ENCODE measurements around the gene ACSS1.

ACSS1 gene

GRCh38 chr20:25081065-25081729, 23.3 kb upstream of the ACSS1 start:
- H3K4me3 ChIP-seq (ENCODE audit: low read depth, low read length): no peak overlapping the region
- DNase-seq (ENCODE audit: low read depth): no peak

DNA sequence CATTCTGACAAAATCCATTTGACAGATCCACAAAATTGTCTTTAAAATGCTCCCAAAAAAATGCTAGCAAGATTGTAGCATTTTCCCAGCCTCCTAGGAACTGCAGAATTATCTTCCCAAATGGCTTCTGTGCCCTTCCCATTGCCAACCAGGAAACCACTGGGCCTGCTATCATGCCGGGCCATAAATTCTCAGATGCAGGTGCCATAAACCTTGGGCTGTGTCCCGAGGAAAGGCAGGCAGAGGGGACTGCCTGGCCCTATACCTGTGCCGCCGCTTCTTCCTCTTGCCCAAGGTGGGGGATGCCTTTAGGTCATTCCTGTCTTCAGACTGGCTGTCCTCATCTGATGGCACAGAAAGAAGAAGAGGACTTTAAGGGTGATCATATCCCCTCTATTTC, 21.2 kb upstream of the ACSS1 start:
- no peak overlapping the region for H3K4me3 ChIP-seq (ENCODE audit: low read depth, low read length)
- DNase-seq (ENCODE audit: low read depth): no peak

DNA sequence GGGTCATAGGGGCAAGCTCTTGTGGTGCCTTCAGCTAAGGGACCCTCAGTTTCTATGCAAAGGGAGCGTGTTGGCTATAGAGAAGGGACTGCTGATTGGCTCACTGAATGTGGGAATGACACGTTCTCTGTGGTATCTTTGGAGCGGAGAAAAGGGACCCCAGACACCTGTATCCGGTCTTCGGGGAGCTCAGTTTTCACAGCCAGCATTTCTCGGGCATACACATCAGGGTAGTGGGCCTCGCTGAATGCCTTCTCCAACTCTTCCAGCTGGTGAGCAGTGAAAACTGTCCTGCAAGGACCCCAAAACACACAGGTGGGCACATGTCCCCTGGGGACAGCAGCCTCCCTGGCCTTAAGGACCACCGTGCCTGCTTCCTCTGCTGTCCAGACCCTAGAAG, 20.7 kb upstream of the ACSS1 start:
- no peak for DNase-seq (ENCODE audit: low read depth)
- H3K4me3 ChIP-seq (ENCODE audit: low read depth, low read length): no peak overlapping the region

DNA sequence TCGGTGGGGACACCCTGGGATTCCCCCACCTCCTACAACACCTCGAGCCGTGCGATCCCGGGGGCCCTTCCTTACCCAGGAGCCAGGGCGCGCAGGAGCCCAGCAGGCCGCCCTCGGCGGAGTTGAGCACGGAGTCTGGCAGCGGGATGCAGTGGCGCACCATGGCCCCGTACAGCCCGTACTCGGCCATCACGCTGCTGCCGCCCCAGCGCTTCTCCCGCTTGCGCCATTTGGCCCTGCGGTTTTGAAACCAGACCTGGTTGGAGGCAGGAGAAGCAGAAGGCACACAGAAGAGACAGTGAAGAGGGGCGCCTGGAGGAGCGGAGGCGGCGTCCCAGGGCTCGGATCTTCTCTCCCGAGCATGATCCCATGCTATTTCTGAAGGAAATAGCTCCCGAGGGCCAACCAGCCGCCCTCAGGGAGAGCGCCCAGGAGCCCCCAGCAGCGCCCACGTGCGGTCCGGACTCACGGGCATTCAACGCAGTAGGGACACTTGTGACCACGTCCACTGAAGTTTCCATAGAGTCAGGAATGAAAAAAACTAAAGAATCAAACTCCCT, 19.8 kb upstream of the ACSS1 start:
- DNase-seq (ENCODE audit: low read depth): no peak

GRCh38 chr20:25076731-25077609, 19.0 kb upstream of the ACSS1 start:
- peak overlapping the region; percentile 27 for H3K4me3 ChIP-seq (ENCODE audit: low read depth, low read length)
- no peak for DNase-seq (ENCODE audit: low read depth)

More for the DNA sequence above, 19.8 kb upstream of the ACSS1 start:
- peak overlapping the region; percentile 27 for H3K4me3 ChIP-seq (ENCODE audit: low read depth, low read length)

DNA sequence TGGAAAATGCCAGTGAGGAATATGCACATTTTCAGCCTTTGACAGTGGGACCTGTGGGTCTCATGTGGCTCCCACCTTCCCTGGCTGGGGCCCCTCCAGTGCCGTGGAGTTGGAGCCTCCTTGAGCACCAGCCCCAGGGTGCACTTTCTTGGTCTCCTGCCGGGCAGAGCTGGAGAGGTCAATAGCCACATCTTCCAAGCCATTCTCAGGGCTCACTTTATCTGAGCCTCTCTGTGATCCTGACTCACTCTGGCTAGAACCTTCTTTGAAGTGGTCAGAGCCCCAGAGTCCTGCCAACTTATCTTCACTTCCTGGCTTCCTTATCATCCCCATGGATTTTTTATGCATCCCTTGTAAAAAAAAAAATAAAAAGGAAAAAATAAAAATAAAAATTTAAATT, 18.3 kb upstream of the ACSS1 start:
- H3K4me3 ChIP-seq (ENCODE audit: low read depth, low read length): no peak overlapping the region
- DNase-seq (ENCODE audit: low read depth): no peak

- no peak overlapping the region for H3K4me3 ChIP-seq (ENCODE audit: low read depth, low read length)
- DNase-seq (ENCODE audit: low read depth): no peak
These were observed 15.6 kb upstream of the ACSS1 start for GRCh38 chr20:25073544-25073943.

GRCh38 chr20:25072226-25072811, 14.4 kb upstream of the ACSS1 start:
- no peak overlapping the region for H3K4me3 ChIP-seq (ENCODE audit: low read depth, low read length)
- no peak for DNase-seq (ENCODE audit: low read depth)

DNA sequence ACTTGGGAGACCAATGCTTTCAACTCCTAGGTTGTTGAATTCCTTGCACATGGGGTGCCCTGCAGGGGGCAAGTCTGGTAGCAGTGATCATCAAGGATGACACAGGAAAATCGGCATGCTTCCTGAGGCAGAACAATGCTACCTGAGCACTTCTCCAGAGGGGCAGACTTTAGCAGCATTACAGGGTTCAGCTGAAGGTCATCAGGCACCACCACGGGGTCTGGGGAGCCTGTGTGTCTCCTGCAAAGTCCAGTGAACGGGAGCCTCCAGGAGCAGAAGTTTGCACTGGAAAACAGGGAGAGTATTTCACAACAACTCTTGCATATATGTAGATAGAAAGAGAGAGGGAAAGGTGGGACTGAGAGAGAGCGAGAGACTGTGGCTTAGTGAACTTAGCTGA, 13.8 kb upstream of the ACSS1 start:
- DNase-seq (ENCODE audit: low read depth): no peak

DNA sequence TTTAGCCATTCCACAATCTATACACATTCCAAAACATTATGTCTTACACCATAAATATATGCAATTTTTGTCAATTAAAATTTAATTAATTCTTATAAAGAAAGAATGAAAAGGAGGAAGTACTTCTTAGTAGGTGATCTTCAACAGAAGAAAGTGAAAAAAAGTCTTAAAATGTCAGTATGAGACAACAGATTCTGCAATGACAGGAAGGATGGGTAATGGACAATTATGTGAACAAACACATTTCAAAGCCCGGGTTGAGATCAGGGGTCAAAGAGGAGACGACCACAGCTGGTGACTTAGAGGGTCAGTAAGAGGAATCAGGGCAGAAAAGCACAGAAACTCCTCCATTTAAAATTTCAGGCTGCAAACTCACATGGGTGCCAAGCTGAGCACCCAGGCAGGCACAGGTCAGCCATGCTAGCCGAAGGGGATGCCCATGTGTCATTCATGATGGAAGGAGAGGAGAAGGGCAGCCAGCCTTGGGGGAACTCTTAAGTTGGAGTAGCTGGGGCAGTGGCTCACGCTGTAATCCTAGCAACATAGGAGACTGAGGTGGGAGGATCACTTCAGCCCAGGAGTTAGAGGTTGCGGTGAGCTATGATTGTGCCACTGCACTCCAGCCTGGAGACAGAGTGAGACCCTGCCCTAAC, 13.0 kb upstream of the ACSS1 start:
- no peak for DNase-seq (ENCODE audit: low read depth)
- no peak overlapping the region for H3K4me3 ChIP-seq (ENCODE audit: low read depth, low read length)

More for the DNA sequence above, 13.8 kb upstream of the ACSS1 start:
- H3K4me3 ChIP-seq (ENCODE audit: low read depth, low read length): no peak overlapping the region

GRCh38 chr20:25067102-25067987, 9.4 kb upstream of the ACSS1 start:
- DNase-seq (ENCODE audit: low read depth): no peak
- H3K4me3 ChIP-seq (ENCODE audit: low read depth, low read length): no peak overlapping the region

DNA sequence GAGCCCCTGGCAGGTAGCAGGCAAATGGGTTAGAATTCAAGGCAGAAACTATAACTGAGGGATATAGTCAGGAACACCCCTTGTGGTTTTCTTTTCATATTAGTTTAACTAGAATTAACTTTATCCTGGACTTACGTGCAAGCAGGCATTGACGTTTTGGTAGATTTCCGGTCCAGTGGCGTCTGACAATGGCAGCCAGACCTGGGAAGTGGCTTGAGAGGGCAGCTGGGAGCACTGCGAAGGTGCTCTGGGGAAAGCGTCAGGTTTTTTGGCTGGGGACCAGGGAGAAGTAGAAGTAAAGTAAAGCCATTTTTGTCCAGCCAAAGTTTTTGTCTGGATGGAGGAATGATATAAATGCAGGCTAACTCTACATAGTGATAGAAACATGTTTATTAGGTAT, 8.4 kb upstream of the ACSS1 start:
- H3K4me3 ChIP-seq (ENCODE audit: low read depth, low read length): no peak overlapping the region
- no peak for DNase-seq (ENCODE audit: low read depth)

DNA sequence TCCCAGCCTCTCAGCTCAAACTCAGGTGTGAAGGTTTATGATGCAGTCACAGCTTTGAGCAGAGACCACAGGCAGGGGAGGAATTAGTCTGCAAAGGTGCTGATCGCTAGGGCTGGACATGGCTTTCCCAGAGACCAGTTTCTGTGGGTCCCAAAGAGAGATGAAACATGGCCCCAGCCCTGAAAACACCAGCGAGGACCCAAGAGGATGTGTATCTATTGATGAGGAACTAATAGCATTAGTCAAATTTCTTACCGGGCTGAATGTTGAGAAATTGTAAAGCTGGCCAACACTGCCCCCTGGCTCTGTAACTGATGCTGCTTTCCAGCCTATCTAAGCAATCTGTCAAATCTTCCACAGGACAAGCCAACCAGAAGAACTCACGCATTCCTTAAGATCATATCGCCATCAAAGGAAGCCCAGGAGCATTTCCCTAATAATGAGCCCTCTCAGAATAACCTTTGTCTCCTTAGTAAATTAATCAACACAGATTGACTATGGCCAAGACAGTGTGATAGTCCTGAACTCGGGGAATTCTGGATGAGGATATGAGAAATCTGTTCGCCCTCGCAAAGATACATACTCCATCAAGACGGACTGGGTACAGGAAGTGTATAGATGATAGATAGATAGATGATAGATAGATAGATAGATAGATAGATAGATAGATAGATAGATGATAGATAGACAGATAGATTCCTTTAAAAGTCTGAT, 7.8 kb upstream of the ACSS1 start:
- no peak for DNase-seq (ENCODE audit: low read depth)
- no peak overlapping the region for H3K4me3 ChIP-seq (ENCODE audit: low read depth, low read length)

- no peak for DNase-seq (ENCODE audit: low read depth)
- H3K4me3 ChIP-seq (ENCODE audit: low read depth, low read length): no peak overlapping the region
These were observed 7.2 kb upstream of the ACSS1 start for GRCh38 chr20:25065072-25065624.

DNA sequence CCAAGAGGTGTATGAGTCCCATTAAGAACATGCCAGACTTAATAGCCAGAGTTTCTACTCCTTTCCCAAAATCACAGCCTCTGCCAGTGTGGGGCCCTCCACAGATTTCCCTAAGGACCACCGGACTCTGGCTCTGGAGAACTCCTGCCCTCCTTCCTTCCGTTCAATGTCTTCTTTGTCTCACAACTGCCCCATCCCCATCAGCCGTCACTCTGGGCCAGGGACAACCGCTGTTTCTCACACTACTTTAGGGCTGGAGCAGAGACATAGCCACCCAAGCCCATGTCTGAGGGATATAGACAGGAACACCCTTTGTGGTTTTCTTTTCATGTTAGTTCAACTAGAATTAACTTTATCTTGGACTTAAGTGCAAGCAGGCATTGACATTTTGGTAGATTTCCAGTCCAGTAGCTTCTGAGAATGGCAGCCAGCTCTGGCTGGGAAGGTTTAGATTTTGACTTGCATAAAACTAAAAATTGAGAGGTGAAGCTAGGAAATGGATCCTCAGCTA, 6.7 kb upstream of the ACSS1 start:
- no peak for DNase-seq (ENCODE audit: low read depth)
- H3K4me3 ChIP-seq (ENCODE audit: low read depth, low read length): no peak overlapping the region

DNA sequence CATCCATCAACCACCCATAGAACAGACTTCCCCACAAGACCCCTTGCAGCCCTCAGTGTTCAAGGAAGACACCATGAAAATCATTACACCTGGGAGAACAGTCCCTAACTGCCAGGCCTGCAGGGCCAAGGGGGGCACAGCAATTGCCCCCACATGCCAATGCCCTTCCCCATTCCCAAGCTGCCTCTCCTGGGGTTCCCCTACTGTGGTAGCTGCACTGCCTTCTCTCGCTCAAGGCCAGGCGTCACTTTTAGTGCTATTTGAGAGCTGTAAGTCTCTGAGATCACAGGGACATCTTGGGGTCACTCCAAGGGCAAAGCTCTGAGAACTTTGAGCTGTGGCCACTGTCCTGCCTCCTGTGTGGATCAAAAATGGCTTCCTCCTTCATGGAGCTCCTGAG, 6.0 kb upstream of the ACSS1 start:
- DNase-seq (ENCODE audit: low read depth): no peak
- no peak overlapping the region for H3K4me3 ChIP-seq (ENCODE audit: low read depth, low read length)

- no peak for DNase-seq (ENCODE audit: low read depth)
- H3K4me3 ChIP-seq (ENCODE audit: low read depth, low read length): no peak overlapping the region
These were observed 5.6 kb upstream of the ACSS1 start for GRCh38 chr20:25063546-25063945.

GRCh38 chr20:25062841-25063240, 4.9 kb upstream of the ACSS1 start:
- no peak for DNase-seq (ENCODE audit: low read depth)
- no peak overlapping the region for H3K4me3 ChIP-seq (ENCODE audit: low read depth, low read length)
